Measurements from ENCODE around the gene CLNK.

- TF ChIP-seq CTCF (IDR thresholded peaks at IDR 0.05) (no peak), POLR2A (IDR thresholded peaks at IDR 0.05) (no peak)
These were observed 183.8 kb downstream of the CLNK start for GRCh38 chr4:10500776-10501175.

All from lower leg skin (tissue), 3 donors.